Endothelial cell of umbilical vein (primary cell): ENCODE results near the gene GPR34. TPM values are rescaled to one million over a fixed set of nuclear protein-coding genes. Genes with fewer than 3 reads are reported as not detected.

Experiments
- BruUV-seq: library from RNA; stranded (reverse); fragments of 400-500 nt; replicated peaks from 2 replicates; lab custom pipeline; 2021; lab: Mats Ljungman, UMichigan
- CTCF ChIA-PET: fragments of 300-600, 350-600 bp; sonication (Branson Sonifier 250); formaldehyde crosslinking; loops from one replicate; lab custom pipeline; 2021; ENCODE audit warnings: antibody characterized with exemption, inconsistent platforms; lab: Charles Lee
- POLR2A ChIA-PET: fragments of 300-600, 350-600 bp; sonication (Branson Sonifier 250); formaldehyde crosslinking; loops from one replicate; lab custom pipeline; 2021; ENCODE audit warnings: antibody characterized with exemption, inconsistent platforms; lab: Charles Lee
- DNase-seq: peaks from one replicate; pipeline ENCODE4 v3.0.0-alpha.2; 2011; ENCODE audit warnings: low read depth, low spot score
- FAIRE-seq: peaks from 2 replicates; lab custom pipeline; 2011; peaks lifted over from hg19 to GRCh38; lab: Jason Lieb, UNC
- H2AFZ ChIP-seq: 2 replicates; pipeline ENCODE4 v1.6.0; 2012; ENCODE audit warnings: low read depth, low read length, control low read depth, inconsistent platforms
- H3K27ac ChIP-seq: 2 replicates; pipeline ENCODE4 v1.5.1; 2011; ENCODE audit warnings: low read depth, mild to moderate bottlenecking, control low read depth, low read length, moderate library complexity; ENCODE audit not compliant: insufficient read depth
- H3K27me3 ChIP-seq, 2 experiments: 2 replicates each; pipeline versions ENCODE4 v1.6.0 to v1.6.1; 2011; ENCODE audit warnings: low read length in 2 of 2, mixed read lengths in 1 of 2; ENCODE audit not compliant: control insufficient read depth in 2 of 2, insufficient read depth in 2 of 2
- H3K36me3 ChIP-seq, 2 experiments: 2 replicates in 1 of 2; 3 replicates in 1 of 2; pipeline ENCODE4 v1.5.1; 2011; ENCODE audit warnings: low read length in 2 of 2, mild to moderate bottlenecking in 1 of 2, moderate library complexity in 1 of 2; ENCODE audit not compliant: control insufficient read depth in 2 of 2, insufficient read depth in 2 of 2; ENCODE audit errors: extremely low read depth in 1 of 2
- H3K4me1 ChIP-seq: 3 replicates; pipeline ENCODE4 v1.5.1; 2011; ENCODE audit warnings: mild to moderate bottlenecking, low read length; ENCODE audit not compliant: control insufficient read depth, insufficient read depth; ENCODE audit errors: extremely low read depth
- H3K4me2 ChIP-seq: 2 replicates; pipeline ENCODE4 v1.6.1; 2011; ENCODE audit warnings: low read length, control low read depth, mixed read lengths; ENCODE audit not compliant: insufficient read depth
- H3K4me3 ChIP-seq, 3 experiments: fragments of 200-600 bp in 1 of 3; sonication (generic), shearing (Covaris generic) in 1 of 3; replicated peaks in 1 of 3; 2 replicates each; pipeline ENCODE4 v1.5.1; 2011 to 2016; ENCODE audit warnings: control low read depth in 3 of 3, low read length in 3 of 3, mild to moderate bottlenecking in 2 of 3, inconsistent platforms in 1 of 3, low read depth in 1 of 3, moderate library complexity in 1 of 3; ENCODE audit not compliant: insufficient read depth in 1 of 3
- H3K79me2 ChIP-seq: 2 replicates; pipeline ENCODE4 v1.6.0; 2012; ENCODE audit warnings: low read length, inconsistent platforms; ENCODE audit not compliant: control insufficient read depth, insufficient read depth
- H3K9ac ChIP-seq: replicated peaks from 2 replicates; pipeline ENCODE3; 2011; ENCODE audit warnings: low read length, control low read depth; ENCODE audit not compliant: insufficient read depth; ENCODE audit errors: extremely low read depth
- H3K9me1 ChIP-seq: replicated peaks from 3 replicates; pipeline ENCODE4 v1.6.0; 2011; ENCODE audit warnings: mild to moderate bottlenecking, low read length; ENCODE audit not compliant: control insufficient read depth, insufficient read depth; ENCODE audit errors: extremely low read depth
- H3K9me3 ChIP-seq: replicated peaks from 2 replicates; pipeline ENCODE4 v1.5.1; 2012; ENCODE audit warnings: low read length, inconsistent platforms; ENCODE audit not compliant: control insufficient read depth, insufficient read depth
- H4K20me1 ChIP-seq: replicated peaks from 2 replicates; pipeline ENCODE3; 2011; ENCODE audit warnings: mild to moderate bottlenecking, low read length; ENCODE audit not compliant: control insufficient read depth, insufficient read depth; ENCODE audit errors: extremely low read depth
- EZH2 ChIP-seq: IDR thresholded peaks from 2 replicates; pipeline ENCODE4 v1.6.1; 2012; ENCODE audit warnings: borderline replicate concordance, low read depth, mild to moderate bottlenecking, moderate library complexity, low read length, inconsistent platforms; ENCODE audit not compliant: severe bottlenecking
- FOS ChIP-seq: IDR thresholded peaks from 2 replicates; pipeline ENCODE4 v1.6.1; 2011; ENCODE audit warnings: mild to moderate bottlenecking, low read length, moderate library complexity, borderline replicate concordance; ENCODE audit not compliant: insufficient read depth
- GATA2 ChIP-seq: IDR thresholded peaks from 2 replicates; pipeline ENCODE4 v1.7.0; 2011; ENCODE audit warnings: low read depth, mild to moderate bottlenecking, moderate library complexity, mixed read lengths, low read length; ENCODE audit not compliant: insufficient read length, insufficient read depth
- JUN ChIP-seq: IDR thresholded peaks from 2 replicates; pipeline ENCODE4 v1.6.1; 2011; ENCODE audit warnings: borderline replicate concordance, low read depth; ENCODE audit not compliant: insufficient read length, insufficient read depth
- MYC ChIP-seq: IDR thresholded peaks from one replicate; pipeline ENCODE4 v1.6.1; 2011; ENCODE audit warnings: mild to moderate bottlenecking, low read depth, low read length
- POLR2A ChIP-seq: IDR thresholded peaks from 2 replicates; pipeline ENCODE4 v1.6.1; 2012; ENCODE audit warnings: low read depth, mild to moderate bottlenecking, control low read depth, low read length
- POLR2AphosphoS5 ChIP-seq: IDR thresholded peaks from 2 replicates; pipeline ENCODE4 v1.6.1; 2012; ENCODE audit warnings: low read depth, mild to moderate bottlenecking, control low read depth, low read length, moderate library complexity; ENCODE audit not compliant: insufficient read depth
- dilution Hi-C: fragments of 300-500 bp; cut with MboI; formaldehyde crosslinking; loops from one replicate; pipeline ENCODE4 v1.15.0; 2019; ENCODE audit warnings: low sequenced_read_pairs; ENCODE audit not compliant: extremely low pct_ligation_motif_present
- intact Hi-C: fragments of 100-400 bp; cut with micrococcal nuclease; formaldehyde crosslinking; loops from one replicate; pipeline ENCODE4 v1.10.0; 2022
- polyA plus RNA-seq, 4 experiments: library from polyadenylated mRNA; depleted of rRNA in 3 of 4; stranded (reverse) in 3 of 4; unstranded in 1 of 4; fragments of >200 nt; gene quantifications; 2 replicates each; pipeline versions ENCODE4 v1.2.1 to v1.2.3, GENCODE V29; 2011 to 2012; ENCODE audit warnings: missing spikeins in 1 of 4
- total RNA-seq: library from RNA; stranded (reverse); gene quantifications from 2 replicates; pipeline ENCODE4 v1.2.3, GENCODE V29; 2021
- TF ChIP-seq, protein P1 (sequence below): IDR thresholded peaks from 2 replicates; pipeline ENCODE4 v1.6.1; 2011; ENCODE audit not compliant: insufficient read depth, insufficient read length
- TF ChIP-seq, protein P2 (sequence below), 2 donors: IDR thresholded peaks; 1 replicate in 1 of 2; 2 replicates in 1 of 2; pipeline ENCODE4 v1.5.1; 2011; ENCODE audit warnings: low read length in 2 of 2, mild to moderate bottlenecking in 2 of 2, moderate library complexity in 2 of 2, control low read depth in 1 of 2, inconsistent platforms in 1 of 2, low read depth in 1 of 2; ENCODE audit not compliant: insufficient read depth in 1 of 2; ENCODE audit errors: extremely low read depth in 1 of 2

The GPR34 gene
- total and polyA plus RNA-seq, 2 donors (not counting 3 experiments of a cell fraction or from before 2014, with no cell fraction given): not detected

DNA sequence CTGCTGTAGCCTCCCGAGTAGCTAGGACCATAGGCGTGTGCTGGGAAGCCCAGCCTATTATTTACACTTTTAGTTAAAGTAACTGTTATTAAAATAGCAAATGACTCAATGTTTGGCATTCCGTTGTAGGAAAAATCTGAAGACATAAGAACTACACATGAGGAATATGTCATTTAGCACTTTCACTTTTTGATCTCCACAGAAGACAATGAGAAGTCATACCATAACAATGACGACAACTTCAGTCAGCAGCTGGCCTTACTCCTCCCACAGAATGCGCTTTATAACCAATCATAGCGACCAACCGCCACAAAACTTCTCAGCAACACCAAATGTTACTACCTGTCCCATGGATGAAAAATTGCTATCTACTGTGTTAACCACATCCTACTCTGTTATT is 6.7 kb downstream of the GPR34 start:
- BruUV-seq: no TSS peak
- CTCF ChIA-PET: no interaction called here

More for the DNA sequence above, 6.7 kb downstream of the GPR34 start:
- Histone ChIP-seq H3K4me1 (no peaks in the 10 kb centered on the region), H4K20me1 (no peaks in the 10 kb centered on the region), H3K4me3 (no peak overlapping the region), H3K4me2 (no peak overlapping the region), H3K79me2 (no peaks in the 10 kb centered on the region), H3K27ac (no peak overlapping the region), H3K9me3 (no peaks in the 10 kb centered on the region), H3K9me1 (no peaks in the 10 kb centered on the region), H3K9ac (no peak overlapping the region), H2AFZ (no peak overlapping the region), H3K27me3 (no peaks in the 10 kb centered on the region), H3K36me3 (no peaks in the 10 kb centered on the region)
- no peak for FAIRE-seq
- TF ChIP-seq GATA2: no peak
- no peak for TF ChIP-seq JUN
- TF ChIP-seq POLR2AphosphoS5: no peak
- no peak for TF ChIP-seq POLR2A
- TF ChIP-seq, protein P1, sequence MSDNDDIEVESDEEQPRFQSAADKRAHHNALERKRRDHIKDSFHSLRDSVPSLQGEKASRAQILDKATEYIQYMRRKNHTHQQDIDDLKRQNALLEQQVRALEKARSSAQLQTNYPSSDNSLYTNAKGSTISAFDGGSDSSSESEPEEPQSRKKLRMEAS: no peak
- TF ChIP-seq, protein P2, sequence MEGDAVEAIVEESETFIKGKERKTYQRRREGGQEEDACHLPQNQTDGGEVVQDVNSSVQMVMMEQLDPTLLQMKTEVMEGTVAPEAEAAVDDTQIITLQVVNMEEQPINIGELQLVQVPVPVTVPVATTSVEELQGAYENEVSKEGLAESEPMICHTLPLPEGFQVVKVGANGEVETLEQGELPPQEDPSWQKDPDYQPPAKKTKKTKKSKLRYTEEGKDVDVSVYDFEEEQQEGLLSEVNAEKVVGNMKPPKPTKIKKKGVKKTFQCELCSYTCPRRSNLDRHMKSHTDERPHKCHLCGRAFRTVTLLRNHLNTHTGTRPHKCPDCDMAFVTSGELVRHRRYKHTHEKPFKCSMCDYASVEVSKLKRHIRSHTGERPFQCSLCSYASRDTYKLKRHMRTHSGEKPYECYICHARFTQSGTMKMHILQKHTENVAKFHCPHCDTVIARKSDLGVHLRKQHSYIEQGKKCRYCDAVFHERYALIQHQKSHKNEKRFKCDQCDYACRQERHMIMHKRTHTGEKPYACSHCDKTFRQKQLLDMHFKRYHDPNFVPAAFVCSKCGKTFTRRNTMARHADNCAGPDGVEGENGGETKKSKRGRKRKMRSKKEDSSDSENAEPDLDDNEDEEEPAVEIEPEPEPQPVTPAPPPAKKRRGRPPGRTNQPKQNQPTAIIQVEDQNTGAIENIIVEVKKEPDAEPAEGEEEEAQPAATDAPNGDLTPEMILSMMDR (IDR thresholded peaks at IDR 0.05; ENCODE audit: extremely low read depth in 1 of 2, insufficient read depth in 1 of 2, low read depth in 1 of 2, low read length in 2 of 2): no peak
- no peak for TF ChIP-seq MYC
- no peak for TF ChIP-seq FOS
- TF ChIP-seq EZH2: no peak
- no peak for DNase-seq
- dilution Hi-C loops: no loop called here
- POLR2A ChIA-PET: no interaction called here
- intact Hi-C loops: no loop called here
